Cardiac fibroblast (primary cell): ENCODE measurements around the gene ARMC7.

Experiments used
- DNase-seq, 2 donors: peaks; one replicate each; pipeline versions ENCODE4 v3.0.0 to v3.0.0-alpha.2; 2010; ENCODE audit warnings: low read depth in 2 of 2
- H3K4me3 ChIP-seq, 2 donors: replicated peaks in 1 of 2; 1 replicate in 1 of 2; 2 replicates in 1 of 2; pipeline ENCODE4 v1.5.1; 2011; ENCODE audit warnings: low read depth in 2 of 2, low read length in 2 of 2, mild to moderate bottlenecking in 2 of 2, moderate library complexity in 1 of 2
- CTCF ChIP-seq: IDR thresholded peaks from one replicate; pipeline ENCODE4 v1.5.1; 2011; ENCODE audit warnings: low read depth, mild to moderate bottlenecking, low read length, inconsistent platforms

Gene ARMC7

GRCh38 chr17:75087558-75088453 lies 22.0 kb upstream of the ARMC7 start, which contains the start of gene SLC16A5:
TSS of gene SLC16A5 (plus strand) at chr17:75087954. CDS start at chr17:75093637, 5,683 bp downstream.
- TF ChIP-seq CTCF, result no peak
- DNase-seq, result peak; percentile 61 to 87
- H3K4me3 ChIP-seq, result peak within 1 kb of the TSS; percentile 51 to 55

- no peak for TF ChIP-seq CTCF
- peak in 1 of 2 donors; percentile 51 for DNase-seq
- H3K4me3 ChIP-seq, result peak overlapping the region; percentile 51 to 55
Measured at GRCh38 chr17:75088465-75089417, 21.0 kb upstream of the ARMC7 start.

GRCh38 chr17:75090871-75091854 lies 18.6 kb upstream of the ARMC7 start:
- DNase-seq, result no peak

GRCh38 chr17:75091855-75092327 lies 17.9 kb upstream of the ARMC7 start:
- DNase-seq, result no peak
- TF ChIP-seq CTCF, result no peak
- H3K4me3 ChIP-seq, result no peak overlapping the region

More at GRCh38 chr17:75090871-75091854, 18.6 kb upstream of the ARMC7 start:
- no peak for TF ChIP-seq CTCF
- no peak overlapping the region for H3K4me3 ChIP-seq

- no peak for TF ChIP-seq CTCF
- no peak for DNase-seq
- H3K4me3 ChIP-seq, result no peak overlapping the region
Measured at GRCh38 chr17:75093548-75094158, 16.1 kb upstream of the ARMC7 start.
